Measurements from ENCODE around the gene TRNP1. TPM values are rescaled to one million over a fixed set of nuclear protein-coding genes. Genes with fewer than 3 reads are reported as not detected.

The TRNP1 gene
- total RNA-seq, 4 donors from 2014 or later: 7.1 to 24.6 (median 15.2) TPM

GRCh38 chr1:27016376-27016775, 22.9 kb downstream of the TRNP1 start:
- DNase-seq (ENCODE audit: low spot score): no peak
- ATAC-seq (ENCODE audit: low FRiP score): no peak

DNA sequence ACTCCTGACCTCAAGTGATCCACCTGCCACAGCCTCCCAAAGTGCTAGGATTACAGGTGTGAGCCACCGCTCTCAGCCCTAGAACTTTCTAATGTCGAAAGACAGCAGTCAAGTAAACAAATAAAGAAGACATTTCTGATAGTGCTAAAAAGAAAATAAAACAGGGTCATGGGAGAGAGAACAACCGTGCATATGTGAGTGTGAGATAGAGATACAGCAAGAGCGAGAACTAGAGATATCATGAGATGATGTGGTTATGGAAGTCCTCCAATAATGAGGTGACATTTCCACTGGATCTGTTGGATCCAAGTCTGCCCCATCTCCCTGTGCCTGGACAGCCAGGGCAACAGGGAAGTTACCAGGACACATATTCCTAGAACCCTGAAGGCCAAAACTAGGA, 23.7 kb downstream of the TRNP1 start:
- DNase-seq (ENCODE audit: low spot score) (no peak), ATAC-seq (ENCODE audit: low FRiP score) (no peak)
- TF ChIP-seq CTCF (IDR thresholded peaks at IDR 0.05): no peak

More at GRCh38 chr1:27016376-27016775, 22.9 kb downstream of the TRNP1 start:
- TF ChIP-seq CTCF (IDR thresholded peaks at IDR 0.05): no peak

GRCh38 chr1:27018316-27018715, 24.8 kb downstream of the TRNP1 start:
- no peak for TF ChIP-seq CTCF (IDR thresholded peaks at IDR 0.05)

DNA sequence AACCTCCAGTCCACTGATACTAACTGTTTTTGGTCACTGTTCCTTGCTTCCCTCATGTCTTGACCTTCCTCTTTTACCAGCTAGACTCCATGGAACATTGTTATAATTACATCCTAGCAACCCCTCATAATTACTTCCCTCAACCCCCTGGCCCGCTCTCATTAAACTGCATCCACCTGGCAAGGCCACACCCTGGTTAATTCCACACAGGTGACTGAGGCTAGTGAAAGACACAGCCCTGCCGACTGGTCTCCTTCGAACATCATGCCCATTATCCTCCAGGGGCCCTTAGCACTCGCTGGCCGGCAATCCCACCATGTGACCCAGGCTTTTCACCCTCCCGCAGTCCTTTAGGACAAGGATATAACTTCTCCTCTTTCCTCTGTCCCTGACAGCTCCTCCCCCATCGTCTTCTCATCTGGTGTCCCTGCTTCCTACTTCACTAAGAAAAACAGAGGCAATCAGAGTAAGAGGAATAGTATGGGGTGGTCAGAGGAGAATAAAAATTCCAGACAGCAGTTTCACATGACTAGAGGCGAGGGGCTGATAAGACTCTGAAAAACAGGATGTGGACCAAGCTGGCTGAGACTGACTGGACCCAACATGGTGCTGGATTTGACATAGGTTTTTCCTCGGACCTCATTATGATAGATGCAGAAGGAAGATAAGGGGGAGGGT, 28.0 kb downstream of the TRNP1 start:
- DNase-seq (ENCODE audit: low spot score) (no peak), ATAC-seq (ENCODE audit: low FRiP score) (no peak)
- no peak for TF ChIP-seq CTCF (IDR thresholded peaks at IDR 0.05)

More at GRCh38 chr1:27018316-27018715, 24.8 kb downstream of the TRNP1 start:
- ATAC-seq (ENCODE audit: low FRiP score) (no peak), DNase-seq (ENCODE audit: low spot score) (no peak)

DNA sequence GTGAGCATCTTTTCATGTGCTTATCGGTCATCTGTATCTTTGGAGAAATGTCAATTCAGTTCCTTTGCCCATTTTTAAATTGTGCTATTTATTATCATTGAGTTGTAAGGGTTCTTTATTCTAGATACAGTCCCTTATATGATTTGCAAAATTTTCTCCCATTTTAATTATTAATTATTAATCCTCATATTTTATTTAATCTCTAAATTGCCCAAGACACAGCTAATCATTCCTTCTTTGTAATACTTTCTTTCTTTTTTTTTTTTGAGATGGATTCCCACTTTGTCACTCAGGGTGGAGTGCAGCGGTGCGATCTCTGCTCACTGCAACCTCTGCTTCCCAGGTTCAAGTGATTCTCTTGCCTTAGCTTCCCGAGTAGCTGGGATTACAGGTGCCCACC, 32.2 kb downstream of the TRNP1 start:
- TF ChIP-seq CTCF (IDR thresholded peaks at IDR 0.05): no peak
- ATAC-seq (ENCODE audit: low FRiP score): no peak

GRCh38 chr1:27026621-27027574, 33.4 kb downstream of the TRNP1 start:
- no peak for ATAC-seq (ENCODE audit: low FRiP score)
- TF ChIP-seq CTCF (IDR thresholded peaks at IDR 0.05): no peak
- no peak for DNase-seq (ENCODE audit: low spot score)

More for the DNA sequence above, 32.2 kb downstream of the TRNP1 start:
- no peak for DNase-seq (ENCODE audit: low spot score)

Measured in omental fat pad (tissue), 4 donors.